Neural progenitor cell (in vitro differentiated cells): ENCODE measurements around the gene IL1RAPL1. TPM values are rescaled to one million over a fixed set of nuclear protein-coding genes. Genes with fewer than 3 reads are reported as not detected.
A peak's percentile ranks its signal among the peaks of the same experiment; 100 is the strongest.

Experiments used
- DNase-seq: peaks from one replicate; pipeline ENCODE4 v3.0.0-alpha.2; 2016; ENCODE audit warnings: low spot score
- H2AFZ ChIP-seq: fragments of 200-600 bp; sonication (generic); replicated peaks from 2 replicates; pipeline ENCODE4 v1.6.1; 2016; ENCODE audit warnings: antibody characterized with exemption
- H3F3A ChIP-seq: fragments of 200-600 bp; sonication (generic); 2 replicates; pipeline ENCODE4 v1.6.1; 2016; ENCODE audit warnings: antibody characterized with exemption, low read depth
- H3K27ac ChIP-seq: fragments of 200-600 bp; sonication (generic); 2 replicates; pipeline ENCODE4 v1.5.1; 2016; ENCODE audit warnings: mild to moderate bottlenecking
- H3K27me3 ChIP-seq: fragments of 200-600 bp; sonication (generic); 2 replicates; pipeline ENCODE4 v1.6.1; 2016; ENCODE audit warnings: mild to moderate bottlenecking, moderate library complexity
- H3K36me3 ChIP-seq: fragments of 200-600 bp; sonication (generic); 2 replicates; pipeline ENCODE4 v1.5.1; 2016
- H3K4me1 ChIP-seq: fragments of 200-600 bp; sonication (generic); 2 replicates; pipeline ENCODE4 v1.6.1; 2016; ENCODE audit warnings: mixed run types
- H3K4me2 ChIP-seq: fragments of 200-600 bp; sonication (generic); 2 replicates; pipeline ENCODE4 v1.6.1; 2016
- H3K4me3 ChIP-seq: fragments of 200-600 bp; sonication (generic); 2 replicates; pipeline ENCODE4 v1.5.1; 2016
- H3K79me2 ChIP-seq: fragments of 200-600 bp; sonication (generic); 2 replicates; pipeline ENCODE4 v1.6.1; 2016; ENCODE audit warnings: low read depth
- H3K9ac ChIP-seq: fragments of 200-600 bp; sonication (generic); 2 replicates; pipeline ENCODE4 v1.6.1; 2016
- H3K9me3 ChIP-seq: fragments of 200-600 bp; sonication (generic); 2 replicates; pipeline ENCODE4 v1.5.1; 2016; ENCODE audit warnings: low read depth
- H4K20me1 ChIP-seq: fragments of 200-600 bp; sonication (generic); 2 replicates; pipeline ENCODE4 v1.6.1; 2016; ENCODE audit warnings: low read depth
- H3K27ac Mint-ChIP-seq: 3 replicates; pipeline ENCODE4 v1.8.0; 2021; ENCODE audit warnings: mixed read lengths
- H3K27me3 Mint-ChIP-seq: 2 replicates; pipeline ENCODE4 v1.8.0; 2022; ENCODE audit warnings: low read depth, mild to moderate bottlenecking, inconsistent platforms, moderate library complexity, mixed read lengths; ENCODE audit not compliant: insufficient read depth
- H3K36me3 Mint-ChIP-seq: 3 replicates; pipeline ENCODE4 v1.8.0; 2021; ENCODE audit warnings: mixed read lengths
- H3K4me1 Mint-ChIP-seq: 3 replicates; pipeline ENCODE4 v1.8.0; 2021; ENCODE audit warnings: mixed read lengths
- H3K4me3 Mint-ChIP-seq: 3 replicates; pipeline ENCODE4 v1.8.0; 2021; ENCODE audit warnings: mild to moderate bottlenecking, moderate library complexity, mixed read lengths
- H3K9me3 Mint-ChIP-seq: 3 replicates; pipeline ENCODE4 v1.8.0; 2020; ENCODE audit warnings: mixed read lengths
- EZH2 ChIP-seq: fragments of 200-600 bp; sonication (generic); IDR thresholded peaks from 2 replicates; pipeline ENCODE4 v1.6.1; 2017; ENCODE audit warnings: antibody characterized with exemption, mild to moderate bottlenecking, moderate library complexity
- EZH2phosphoT487 ChIP-seq: fragments of 200-600 bp; sonication (generic); IDR thresholded peaks from 2 replicates; pipeline ENCODE4 v1.6.1; 2017; ENCODE audit warnings: antibody characterized with exemption
- total RNA-seq: library from RNA; depleted of rRNA; stranded (reverse); fragments of >200 nt; gene quantifications from 2 replicates; pipeline ENCODE4 v1.2.3, GENCODE V29; 2015; ENCODE audit warnings: low replicate concordance
- TF ChIP-seq, protein P1 (sequence below): fragments of 200-600 bp; sonication (generic); IDR thresholded peaks from 2 replicates; pipeline ENCODE4 v1.5.1; 2017; ENCODE audit warnings: antibody characterized with exemption, mild to moderate bottlenecking

The IL1RAPL1 gene
- total RNA-seq, 1 donor from 2014 or later = 13.4 TPM

DNA sequence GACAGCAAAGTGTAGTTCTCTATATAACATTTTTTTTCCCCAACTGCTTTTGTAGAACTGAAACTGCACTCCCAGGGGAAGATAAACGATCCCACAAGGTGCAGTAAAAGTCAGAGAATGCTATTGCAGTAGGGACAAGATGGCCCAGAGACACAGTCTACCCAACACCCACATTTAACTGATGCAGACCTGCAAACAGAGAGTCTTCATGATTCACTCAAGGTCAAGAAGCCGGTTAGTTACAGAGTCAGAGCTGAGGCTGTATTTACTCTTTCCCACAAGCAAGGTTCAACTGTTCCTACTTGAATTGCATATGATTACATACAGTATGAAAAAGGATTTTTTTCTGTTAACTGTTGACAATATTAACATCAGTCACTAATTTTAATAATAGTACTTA lies 654.6 kb downstream of the IL1RAPL1 start:
- Histone ChIP-seq H3K27ac (no peak overlapping the region), H3K79me2 (no peaks in the 10 kb centered on the region), H2AFZ (no peak overlapping the region), H3K36me3 (no peaks in the 10 kb centered on the region), H3K9ac (no peak overlapping the region), H3K4me2 (no peak overlapping the region), H3K9me3 (peaks cover 7% of the 10 kb centered on the region), H3K4me1 (peaks cover 17% of the 10 kb centered on the region), H3K4me3 (no peak overlapping the region), H3F3A (peaks cover 7% of the 10 kb centered on the region), H4K20me1 (no peaks in the 10 kb centered on the region), H3K27me3 (no peaks in the 10 kb centered on the region)
- H3K27me3 Mint-ChIP-seq = no peaks in the 10 kb centered on the region
- peaks cover 10% of the 10 kb centered on the region for H3K4me1 Mint-ChIP-seq
- H3K4me3 Mint-ChIP-seq = no peak overlapping the region
- no peak overlapping the region for H3K27ac Mint-ChIP-seq
- H3K36me3 Mint-ChIP-seq = no peaks in the 10 kb centered on the region
- H3K9me3 Mint-ChIP-seq = no peaks in the 10 kb centered on the region
- DNase-seq = no peak
- TF ChIP-seq EZH2phosphoT487 (no peak), EZH2 (no peak)
- TF ChIP-seq, protein P1, sequence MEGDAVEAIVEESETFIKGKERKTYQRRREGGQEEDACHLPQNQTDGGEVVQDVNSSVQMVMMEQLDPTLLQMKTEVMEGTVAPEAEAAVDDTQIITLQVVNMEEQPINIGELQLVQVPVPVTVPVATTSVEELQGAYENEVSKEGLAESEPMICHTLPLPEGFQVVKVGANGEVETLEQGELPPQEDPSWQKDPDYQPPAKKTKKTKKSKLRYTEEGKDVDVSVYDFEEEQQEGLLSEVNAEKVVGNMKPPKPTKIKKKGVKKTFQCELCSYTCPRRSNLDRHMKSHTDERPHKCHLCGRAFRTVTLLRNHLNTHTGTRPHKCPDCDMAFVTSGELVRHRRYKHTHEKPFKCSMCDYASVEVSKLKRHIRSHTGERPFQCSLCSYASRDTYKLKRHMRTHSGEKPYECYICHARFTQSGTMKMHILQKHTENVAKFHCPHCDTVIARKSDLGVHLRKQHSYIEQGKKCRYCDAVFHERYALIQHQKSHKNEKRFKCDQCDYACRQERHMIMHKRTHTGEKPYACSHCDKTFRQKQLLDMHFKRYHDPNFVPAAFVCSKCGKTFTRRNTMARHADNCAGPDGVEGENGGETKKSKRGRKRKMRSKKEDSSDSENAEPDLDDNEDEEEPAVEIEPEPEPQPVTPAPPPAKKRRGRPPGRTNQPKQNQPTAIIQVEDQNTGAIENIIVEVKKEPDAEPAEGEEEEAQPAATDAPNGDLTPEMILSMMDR = no peak

DNA sequence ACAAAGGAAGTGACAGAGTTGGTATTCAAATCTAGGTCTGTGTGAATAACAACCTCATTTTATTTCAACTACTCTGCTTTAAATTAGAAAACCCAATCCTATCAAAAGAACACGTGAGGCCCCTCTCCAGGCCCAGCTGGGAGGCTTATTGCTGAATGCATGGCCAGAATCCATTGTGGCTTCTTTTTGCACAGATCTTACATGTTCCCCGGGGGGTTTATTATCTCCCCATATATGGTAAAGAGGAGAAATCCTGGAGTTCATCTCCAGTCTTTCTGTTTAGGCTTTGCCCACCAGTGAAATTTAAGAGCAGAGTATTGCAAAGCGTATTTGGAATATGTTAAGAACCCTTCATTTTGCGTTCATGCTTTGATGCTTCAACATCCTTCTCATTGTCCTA lies 655.6 kb downstream of the IL1RAPL1 start:
- no peak overlapping the region for H3K4me3 Mint-ChIP-seq

DNA sequence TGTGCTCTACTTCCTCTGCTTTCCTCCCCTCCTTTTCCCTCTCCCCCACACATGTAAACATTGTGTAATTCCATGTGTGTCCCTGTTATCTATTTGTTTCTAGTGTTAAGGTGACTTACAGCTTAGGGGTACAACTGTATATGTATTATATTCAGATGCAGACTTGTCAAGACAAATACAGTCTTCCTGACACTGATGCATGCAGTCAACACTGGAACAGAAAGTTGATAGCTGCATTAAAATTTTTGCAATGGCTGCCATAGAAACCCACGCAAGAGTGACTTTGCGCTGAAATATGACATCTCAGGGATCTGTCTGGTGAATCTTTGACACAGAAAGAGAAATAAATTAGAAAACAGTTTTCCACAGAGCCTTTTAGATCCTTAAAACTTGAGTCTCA lies 656.7 kb downstream of the IL1RAPL1 start:
- no peak overlapping the region for H3K4me2 ChIP-seq
- H3K4me1 ChIP-seq = peaks cover 17% of the 10 kb centered on the region
- Mint-ChIP-seq H3K4me1 (peaks cover 10% of the 10 kb centered on the region), H3K36me3 (no peaks in the 10 kb centered on the region), H3K27ac (no peak overlapping the region), H3K27me3 (no peaks in the 10 kb centered on the region), H3K9me3 (no peaks in the 10 kb centered on the region), H3K4me3 (no peak overlapping the region)
- no peak for DNase-seq
- no peaks in the 10 kb centered on the region for H4K20me1 ChIP-seq
- no peak overlapping the region for H3K9ac ChIP-seq
- H3K36me3 ChIP-seq = no peaks in the 10 kb centered on the region
- TF ChIP-seq EZH2phosphoT487 (no peak), EZH2 (no peak)
- TF ChIP-seq, protein P1 = no peak
- peaks cover 7% of the 10 kb centered on the region for H3F3A ChIP-seq
- no peak overlapping the region for H2AFZ ChIP-seq
- H3K27ac ChIP-seq = no peak overlapping the region
- no peak overlapping the region for H3K4me3 ChIP-seq
- H3K9me3 ChIP-seq = peaks cover 7% of the 10 kb centered on the region
- H3K27me3 ChIP-seq = no peaks in the 10 kb centered on the region
- H3K79me2 ChIP-seq = no peaks in the 10 kb centered on the region

More for the DNA sequence above, 655.6 kb downstream of the IL1RAPL1 start:
- H4K20me1 ChIP-seq = no peaks in the 10 kb centered on the region
- no peak overlapping the region for H2AFZ ChIP-seq
- Mint-ChIP-seq H3K4me1 (peaks cover 10% of the 10 kb centered on the region), H3K27me3 (no peaks in the 10 kb centered on the region), H3K27ac (no peak overlapping the region), H3K9me3 (no peaks in the 10 kb centered on the region), H3K36me3 (no peaks in the 10 kb centered on the region)
- peak overlapping the region; percentile 21 for H3K4me2 ChIP-seq
- H3K9ac ChIP-seq = no peak overlapping the region
- peaks cover 7% of the 10 kb centered on the region for H3F3A ChIP-seq
- H3K4me1 ChIP-seq = peaks cover 17% of the 10 kb centered on the region
- no peaks in the 10 kb centered on the region for H3K79me2 ChIP-seq
- no peaks in the 10 kb centered on the region for H3K36me3 ChIP-seq
- no peak overlapping the region for H3K27ac ChIP-seq
- TF ChIP-seq, protein P1 = no peak
- TF ChIP-seq EZH2phosphoT487 = no peak
- no peak for TF ChIP-seq EZH2
- H3K4me3 ChIP-seq = no peak overlapping the region
- H3K9me3 ChIP-seq = peaks cover 7% of the 10 kb centered on the region
- DNase-seq = peak; percentile 42
- H3K27me3 ChIP-seq = no peaks in the 10 kb centered on the region
